HG02678 (cell line): Measurements from ENCODE around the gene GOLGA8B.
"Not testable (repeated sequence)": the region's sequence is repeated elsewhere in the genome, so short reads cannot be mapped to it uniquely, and the experiment has no call there.

ENCODE experiments used
- ATAC-seq: cut with Tn5 transposase; IDR thresholded peaks from one replicate; pipeline ENCODE4 v1.9.1; 2021; ENCODE audit warnings: mild to moderate bottlenecking, moderate library complexity; ENCODE audit not compliant: unreplicated experiment

The GOLGA8B gene

GRCh38 chr15:34564711-34565110, 18.7 kb downstream of the GOLGA8B start:
- not testable (repeated sequence) for ATAC-seq

GRCh38 chr15:34560814-34561213, 22.6 kb downstream of the GOLGA8B start:
- not testable (repeated sequence) for ATAC-seq

GRCh38 chr15:34559764-34560163, 23.7 kb downstream of the GOLGA8B start:
- not testable (repeated sequence) for ATAC-seq

GRCh38 chr15:34555162-34555561, 28.3 kb downstream of the GOLGA8B start:
- not testable (repeated sequence) for ATAC-seq

- ATAC-seq: not testable (repeated sequence)
These were observed 28.7 kb downstream of the GOLGA8B start for GRCh38 chr15:34554716-34555115.

GRCh38 chr15:34554126-34554525, 29.3 kb downstream of the GOLGA8B start:
- ATAC-seq: not testable (repeated sequence)

- ATAC-seq: not testable (repeated sequence)
These were observed 33.3 kb downstream of the GOLGA8B start for GRCh38 chr15:34550129-34550528.

- ATAC-seq: peak; percentile 62
These were observed 34.1 kb downstream of the GOLGA8B start for GRCh38 chr15:34549381-34549809.

GRCh38 chr15:34543860-34544649, 39.4 kb downstream of the GOLGA8B start:
- ATAC-seq: not testable (repeated sequence)

GRCh38 chr15:34535857-34536256, 47.6 kb downstream of the GOLGA8B start:
- ATAC-seq: not testable (repeated sequence)
